ENCODE results near the gene SIGMAR1. TPM values are rescaled to one million over a fixed set of nuclear protein-coding genes. Genes with fewer than 3 reads are reported as not detected.

Gene SIGMAR1
- total and polyA plus RNA-seq, 2 of the 8 experiments (the other 6 are each of a cell fraction or from before 2014, with no cell fraction given): 84.2 to 134 TPM

- no peak for TF ChIP-seq CHD7 (IDR thresholded peaks at IDR 0.05; ENCODE audit: insufficient replicate concordance, low read length)
- TF ChIP-seq HDAC6 (IDR thresholded peaks at IDR 0.05; ENCODE audit: low read depth, low read length): no peak
- peak; percentile 27 for TF ChIP-seq RNF2 (IDR thresholded peaks at IDR 0.05; ENCODE audit: borderline replicate concordance, low read depth, low read length, missing control alignments, poor library complexity, severe bottlenecking)
- no peak for TF ChIP-seq KDM1A (IDR thresholded peaks at IDR 0.05; ENCODE audit: borderline replicate concordance, low read length)
- peak; percentile 72; the same call in 1 of the 2 replicates for TF ChIP-seq SP1 (IDR thresholded peaks at IDR 0.05; ENCODE audit: low read depth, low read length)
- TF ChIP-seq TCF12 (IDR thresholded peaks at IDR 0.05; ENCODE audit: low read depth, low read length): 0 out of 2 replicates have a peak, but pooled peaks have one; percentile 7
- no peak for TF ChIP-seq CTCF (IDR thresholded peaks at IDR 0.05; ENCODE audit: control extremely low read depth in 1 of 3, insufficient read depth in 1 of 3, low read depth in 1 of 3, low read length in 3 of 3)
Observed at GRCh38 chr9:34637356-34638137, at the start of gene SIGMAR1 (continued).
